PC-3 (cell line): Measurements from ENCODE around the gene ZNF575.

Experiments used
- EZH2 ChIP-seq: fragments of 300-600 bp; sonication (generic); IDR thresholded peaks from one replicate; pipeline ENCODE4 v1.6.1; 2017; ENCODE audit warnings: antibody characterized with exemption, mild to moderate bottlenecking, low read length; ENCODE audit not compliant: unreplicated experiment
- TF ChIP-seq, protein P1 (sequence below): fragments of 300-600 bp; sonication (generic); conservative IDR thresholded peaks from 2 replicates; pipeline ENCODE4 v1.5.1; 2017; ENCODE audit warnings: antibody characterized with exemption, low read depth, mild to moderate bottlenecking, low read length

DNA sequence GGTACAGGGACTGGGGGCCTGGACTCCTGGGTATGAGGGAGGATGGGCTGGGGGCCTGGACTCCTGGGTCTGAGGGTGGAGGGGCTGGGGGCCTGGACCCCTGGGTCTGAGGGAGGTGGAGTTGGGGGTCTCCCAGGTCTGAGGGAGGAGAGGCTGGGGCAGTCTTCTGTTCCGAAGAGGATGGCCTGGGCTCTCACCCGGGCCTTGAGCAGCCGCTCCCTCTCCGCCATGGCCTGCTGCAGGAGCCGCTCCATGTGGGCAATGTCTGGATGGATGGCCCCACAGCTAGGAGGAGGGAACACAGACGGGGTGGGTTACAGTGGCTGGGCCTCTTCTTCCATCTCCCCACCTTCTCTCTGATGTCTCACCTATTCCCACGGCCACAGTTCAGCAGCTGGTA is 46.6 kb upstream of the ZNF575 start:
- TF ChIP-seq, protein P1, sequence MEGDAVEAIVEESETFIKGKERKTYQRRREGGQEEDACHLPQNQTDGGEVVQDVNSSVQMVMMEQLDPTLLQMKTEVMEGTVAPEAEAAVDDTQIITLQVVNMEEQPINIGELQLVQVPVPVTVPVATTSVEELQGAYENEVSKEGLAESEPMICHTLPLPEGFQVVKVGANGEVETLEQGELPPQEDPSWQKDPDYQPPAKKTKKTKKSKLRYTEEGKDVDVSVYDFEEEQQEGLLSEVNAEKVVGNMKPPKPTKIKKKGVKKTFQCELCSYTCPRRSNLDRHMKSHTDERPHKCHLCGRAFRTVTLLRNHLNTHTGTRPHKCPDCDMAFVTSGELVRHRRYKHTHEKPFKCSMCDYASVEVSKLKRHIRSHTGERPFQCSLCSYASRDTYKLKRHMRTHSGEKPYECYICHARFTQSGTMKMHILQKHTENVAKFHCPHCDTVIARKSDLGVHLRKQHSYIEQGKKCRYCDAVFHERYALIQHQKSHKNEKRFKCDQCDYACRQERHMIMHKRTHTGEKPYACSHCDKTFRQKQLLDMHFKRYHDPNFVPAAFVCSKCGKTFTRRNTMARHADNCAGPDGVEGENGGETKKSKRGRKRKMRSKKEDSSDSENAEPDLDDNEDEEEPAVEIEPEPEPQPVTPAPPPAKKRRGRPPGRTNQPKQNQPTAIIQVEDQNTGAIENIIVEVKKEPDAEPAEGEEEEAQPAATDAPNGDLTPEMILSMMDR, result no peak
- TF ChIP-seq EZH2, result no peak
